ENCODE data around the gene TMEM125. TPM values are rescaled to one million over a fixed set of nuclear protein-coding genes. Genes with fewer than 3 reads are reported as not detected.

The TMEM125 gene
- polyA plus RNA-seq, 3 donors: not detected

DNA sequence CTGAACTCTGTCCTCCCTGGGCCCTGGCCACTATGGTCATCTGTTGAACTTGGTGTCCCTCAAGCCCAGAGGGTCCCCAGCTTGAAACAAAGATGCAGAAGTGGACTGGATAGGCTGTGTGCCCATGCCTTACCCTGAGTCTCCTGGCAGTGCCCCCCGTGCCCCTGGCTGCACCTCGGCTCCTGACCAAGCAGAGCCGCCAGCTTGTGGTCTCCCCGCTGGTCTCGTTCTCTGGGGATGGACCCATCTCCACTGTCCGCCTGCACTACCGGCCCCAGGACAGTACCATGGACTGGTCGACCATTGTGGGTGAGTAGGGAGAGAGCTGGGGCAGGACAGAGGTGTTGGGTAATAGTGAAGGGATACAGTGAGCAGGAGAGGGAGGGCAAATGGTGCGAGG is 41.7 kb downstream of the TMEM125 start:
- no peaks in the 10 kb centered on the region for H3K27me3 ChIP-seq (ENCODE audit: control insufficient read depth in 2 of 2, insufficient read depth in 2 of 2, low read length in 2 of 2)
- WGBS (ENCODE audit: insufficient coverage): 86% methylated on average over 9 of the region's 9 CpGs
- H3K4me2 ChIP-seq (replicated peaks; ENCODE audit: extremely low read depth, low read length, poor library complexity, severe bottlenecking): no peak overlapping the region
- TF ChIP-seq, protein P1, sequence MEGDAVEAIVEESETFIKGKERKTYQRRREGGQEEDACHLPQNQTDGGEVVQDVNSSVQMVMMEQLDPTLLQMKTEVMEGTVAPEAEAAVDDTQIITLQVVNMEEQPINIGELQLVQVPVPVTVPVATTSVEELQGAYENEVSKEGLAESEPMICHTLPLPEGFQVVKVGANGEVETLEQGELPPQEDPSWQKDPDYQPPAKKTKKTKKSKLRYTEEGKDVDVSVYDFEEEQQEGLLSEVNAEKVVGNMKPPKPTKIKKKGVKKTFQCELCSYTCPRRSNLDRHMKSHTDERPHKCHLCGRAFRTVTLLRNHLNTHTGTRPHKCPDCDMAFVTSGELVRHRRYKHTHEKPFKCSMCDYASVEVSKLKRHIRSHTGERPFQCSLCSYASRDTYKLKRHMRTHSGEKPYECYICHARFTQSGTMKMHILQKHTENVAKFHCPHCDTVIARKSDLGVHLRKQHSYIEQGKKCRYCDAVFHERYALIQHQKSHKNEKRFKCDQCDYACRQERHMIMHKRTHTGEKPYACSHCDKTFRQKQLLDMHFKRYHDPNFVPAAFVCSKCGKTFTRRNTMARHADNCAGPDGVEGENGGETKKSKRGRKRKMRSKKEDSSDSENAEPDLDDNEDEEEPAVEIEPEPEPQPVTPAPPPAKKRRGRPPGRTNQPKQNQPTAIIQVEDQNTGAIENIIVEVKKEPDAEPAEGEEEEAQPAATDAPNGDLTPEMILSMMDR (IDR thresholded peaks at IDR 0.05): no peak
- no peaks in the 10 kb centered on the region for H3K9me3 ChIP-seq (replicated peaks in 1 of 2; ENCODE audit: control insufficient read depth in 1 of 2, insufficient read depth in 1 of 2, low read length in 2 of 2)
- Mint-ChIP-seq H3K4me1 (peaks cover 7% of the 10 kb centered on the region), H3K4me3 (no peak overlapping the region), H3K36me3 (no peaks in the 10 kb centered on the region), H3K9me3 (peaks cover 0 to 2% (median 0%) of the 10 kb centered on the region in 7 donors), H3K27ac (no peak overlapping the region), H3K27me3 (ENCODE audit: low read depth in 3 of 3) (peaks cover 0 to 2% (median 2%) of the 10 kb centered on the region in 3 donors)
- intact Hi-C loops (cut with micrococcal nuclease): no loop called here
- H3K4me1 ChIP-seq (ENCODE audit: control insufficient read depth in 1 of 2, insufficient read depth in 2 of 2, low read length in 2 of 2): peaks cover 0 to 2% of the 10 kb centered on the region in 2 donors
- no peak overlapping the region for H3K4me3 ChIP-seq (replicated peaks in 1 of 3; ENCODE audit: low read depth in 2 of 3, low read length in 3 of 3)
- no peak overlapping the region for H3K9ac ChIP-seq (ENCODE audit: insufficient read depth, low read length, poor library complexity, severe bottlenecking)
- H3K27ac ChIP-seq (ENCODE audit: low read depth in 1 of 2, low read length in 2 of 2): no peak overlapping the region
- no peak overlapping the region for H2AFZ ChIP-seq (ENCODE audit: insufficient read depth, low read depth, low read length, poor library complexity, severe bottlenecking)
- DNase-seq: no peak
- H4K20me1 ChIP-seq (ENCODE audit: insufficient read depth, low read length): no peaks in the 10 kb centered on the region
- no peaks in the 10 kb centered on the region for H3K36me3 ChIP-seq (replicated peaks in 1 of 2; ENCODE audit: control insufficient read depth in 1 of 2, insufficient read depth in 2 of 2, low read length in 2 of 2)
- H3K79me2 ChIP-seq (ENCODE audit: insufficient read depth, low read length): no peaks in the 10 kb centered on the region

DNA sequence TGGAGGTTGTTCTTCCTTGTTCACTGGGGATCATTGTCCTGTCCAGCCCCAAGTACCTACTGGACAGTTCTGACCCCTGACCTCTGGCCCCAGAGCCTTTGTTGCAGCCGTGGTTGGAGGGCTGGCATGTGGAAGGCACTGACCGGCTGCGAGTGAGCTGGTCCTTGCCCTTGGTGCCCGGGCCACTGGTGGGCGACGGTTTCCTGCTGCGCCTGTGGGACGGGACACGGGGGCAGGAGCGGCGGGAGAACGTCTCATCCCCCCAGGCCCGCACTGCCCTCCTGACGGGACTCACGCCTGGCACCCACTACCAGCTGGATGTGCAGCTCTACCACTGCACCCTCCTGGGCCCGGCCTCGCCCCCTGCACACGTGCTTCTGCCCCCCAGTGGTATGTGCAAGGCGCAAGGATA is 42.4 kb downstream of the TMEM125 start:
- no peak overlapping the region for H2AFZ ChIP-seq (ENCODE audit: insufficient read depth, low read depth, low read length, poor library complexity, severe bottlenecking)
- intact Hi-C loops (cut with micrococcal nuclease): no loop called here
- peaks cover 0 to 2% of the 10 kb centered on the region in 2 donors for H3K4me1 ChIP-seq (ENCODE audit: control insufficient read depth in 1 of 2, insufficient read depth in 2 of 2, low read length in 2 of 2)
- H3K36me3 Mint-ChIP-seq: no peaks in the 10 kb centered on the region
- 97% methylated on average over 16 of the region's 19 CpGs for WGBS (ENCODE audit: insufficient coverage)
- no peaks in the 10 kb centered on the region for H3K9me3 Mint-ChIP-seq
- no peaks in the 10 kb centered on the region for H3K36me3 ChIP-seq (replicated peaks in 1 of 2; ENCODE audit: control insufficient read depth in 1 of 2, insufficient read depth in 2 of 2, low read length in 2 of 2)
- H3K9ac ChIP-seq (ENCODE audit: insufficient read depth, low read length, poor library complexity, severe bottlenecking): no peak overlapping the region
- no peak overlapping the region for H3K4me3 ChIP-seq (replicated peaks in 1 of 3; ENCODE audit: low read depth in 2 of 3, low read length in 3 of 3)
- TF ChIP-seq, protein P1 (IDR thresholded peaks at IDR 0.05): no peak
- H3K27me3 ChIP-seq (ENCODE audit: control insufficient read depth in 2 of 2, insufficient read depth in 2 of 2, low read length in 2 of 2): no peaks in the 10 kb centered on the region
- no peaks in the 10 kb centered on the region for H3K79me2 ChIP-seq (ENCODE audit: insufficient read depth, low read length)
- no peak overlapping the region for H3K27ac ChIP-seq (ENCODE audit: low read depth in 1 of 2, low read length in 2 of 2)
- peaks cover 0 to 2% (median 2%) of the 10 kb centered on the region in 3 donors for H3K27me3 Mint-ChIP-seq (ENCODE audit: low read depth in 3 of 3)
- peaks cover 7% of the 10 kb centered on the region for H3K4me1 Mint-ChIP-seq
- H3K4me2 ChIP-seq (replicated peaks; ENCODE audit: extremely low read depth, low read length, poor library complexity, severe bottlenecking): no peak overlapping the region
- H3K4me3 Mint-ChIP-seq: no peak overlapping the region
- no peak overlapping the region for H3K27ac Mint-ChIP-seq
- DNase-seq: no peak
- no peaks in the 10 kb centered on the region for H3K9me3 ChIP-seq (replicated peaks in 1 of 2; ENCODE audit: control insufficient read depth in 1 of 2, insufficient read depth in 1 of 2, low read length in 2 of 2)
- no peaks in the 10 kb centered on the region for H4K20me1 ChIP-seq (ENCODE audit: insufficient read depth, low read length)

Data from CD14-positive monocyte (primary cell).